HG03135 (cell line): ENCODE data around the gene SH3BP2.

Experiments
- ATAC-seq: cut with Tn5 transposase; IDR thresholded peaks from one replicate; pipeline ENCODE4 v1.9.1; 2021; ENCODE audit warnings: mild to moderate bottlenecking, moderate library complexity; ENCODE audit not compliant: unreplicated experiment

Gene SH3BP2

DNA sequence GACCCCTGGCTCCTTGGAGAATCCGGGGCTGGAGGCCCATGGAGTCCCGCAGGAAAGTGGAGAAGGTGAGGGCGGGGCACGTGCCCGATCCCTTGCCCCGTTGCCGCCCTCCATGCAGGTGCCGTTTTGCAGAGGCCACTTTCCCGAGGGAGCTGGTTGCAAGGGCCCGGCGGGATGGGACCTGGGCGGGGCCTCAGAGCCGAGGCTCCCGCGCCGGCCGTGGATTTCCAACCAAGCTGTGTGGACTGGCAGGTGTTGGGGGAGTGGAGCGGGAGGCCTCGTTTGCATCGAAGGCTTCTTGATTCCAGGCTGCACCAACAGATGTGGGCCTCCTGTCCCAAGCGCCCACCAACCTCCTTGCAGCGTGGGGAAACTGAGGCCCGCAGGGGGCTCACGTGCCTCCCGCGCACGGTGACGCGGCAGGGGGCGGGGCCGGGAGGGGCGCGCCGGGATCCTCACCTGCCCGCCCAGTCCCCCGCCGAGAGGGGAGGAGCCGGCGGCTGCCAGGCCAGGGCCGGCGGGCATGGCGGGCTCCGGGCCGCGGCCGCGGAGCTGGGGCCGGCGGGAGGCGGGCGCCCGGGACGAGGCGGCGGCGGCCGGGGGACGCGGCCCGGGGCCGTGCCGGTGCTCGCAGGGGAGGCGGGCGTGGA, 24.9 kb downstream of the SH3BP2 start:
- no peak for ATAC-seq

DNA sequence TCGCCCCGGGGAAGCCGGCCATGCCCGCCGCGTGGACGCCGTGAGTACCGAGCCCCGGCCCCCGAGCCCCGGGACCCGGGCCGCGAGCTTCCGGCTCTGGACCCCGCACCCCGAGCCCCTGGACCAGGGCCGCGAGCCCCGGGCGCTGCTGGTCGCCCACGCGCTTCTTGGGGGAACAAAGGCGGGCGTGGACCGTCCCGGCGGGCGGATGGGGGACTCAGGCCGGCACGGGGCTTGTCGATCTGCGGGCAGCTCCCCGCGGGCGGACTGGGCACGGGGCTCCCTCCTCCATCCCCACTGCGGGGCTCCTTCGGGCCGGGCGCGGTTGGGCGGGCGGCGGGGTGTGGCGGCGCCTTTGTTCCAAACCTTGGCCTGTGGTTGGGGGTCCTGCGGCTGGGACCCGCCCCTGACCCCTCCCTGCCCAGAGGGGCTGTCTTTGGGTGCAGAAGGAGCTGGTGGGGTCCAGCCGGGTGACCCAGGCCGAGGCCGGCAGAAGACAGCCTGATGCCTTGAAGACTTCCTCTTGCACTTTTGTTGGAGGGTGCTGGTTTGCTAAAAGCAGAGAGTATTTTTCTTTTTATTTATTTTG, 25.6 kb downstream of the SH3BP2 start:
- no peak for ATAC-seq

DNA sequence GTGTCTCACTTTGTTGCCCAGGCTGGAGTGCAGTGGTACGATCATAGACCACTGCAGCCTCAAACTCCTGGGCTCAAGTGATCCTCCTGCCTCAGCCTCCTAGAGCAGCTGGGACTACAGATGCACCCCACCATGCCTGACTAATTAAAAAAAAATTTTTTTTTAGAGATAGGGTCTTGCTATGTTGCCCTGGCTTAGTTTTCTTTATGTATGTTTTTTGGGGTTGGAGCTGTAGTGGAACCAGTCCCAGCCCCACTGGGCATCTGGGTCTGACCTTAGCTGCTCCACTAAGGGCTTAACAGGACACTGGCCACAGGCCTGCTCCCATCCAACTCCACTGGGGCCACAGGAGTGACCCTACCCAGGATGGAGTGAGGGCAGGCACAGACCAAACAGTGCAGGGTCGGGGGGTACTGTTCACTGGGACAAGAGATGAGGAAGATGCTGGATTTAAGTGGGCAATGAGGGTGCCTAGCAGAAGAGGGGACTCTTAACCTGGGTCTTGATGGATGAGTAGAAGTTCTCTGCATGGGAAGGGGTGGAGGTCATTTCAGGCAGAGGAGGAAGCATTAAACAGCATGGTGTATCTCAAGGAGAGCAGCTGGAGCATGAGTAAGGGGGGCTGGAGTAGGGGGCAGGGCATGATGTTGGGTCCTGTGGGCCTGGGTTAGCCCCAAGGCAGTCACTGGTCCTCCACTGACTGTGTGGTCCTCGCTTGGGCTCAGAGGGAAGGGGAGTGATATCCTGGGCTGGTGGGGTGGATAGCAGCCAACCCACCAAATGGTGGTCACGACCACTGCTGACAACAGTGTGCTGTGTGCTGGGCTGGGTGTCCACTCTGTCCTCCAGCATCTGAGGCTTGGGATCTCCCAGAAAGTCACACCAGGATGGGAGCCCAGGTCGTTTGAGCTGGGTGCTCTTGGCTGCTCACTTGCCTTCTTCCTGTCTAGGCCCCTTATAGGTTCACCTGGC, 26.6 kb downstream of the SH3BP2 start:
- ATAC-seq = no peak

GRCh38 chr4:2820216-2820982, 27.5 kb downstream of the SH3BP2 start:
- no peak for ATAC-seq

GRCh38 chr4:2822461-2823300, 29.8 kb downstream of the SH3BP2 start:
- no peak for ATAC-seq

- ATAC-seq = no peak
Measured at GRCh38 chr4:2823301-2823670, 30.4 kb downstream of the SH3BP2 start.

DNA sequence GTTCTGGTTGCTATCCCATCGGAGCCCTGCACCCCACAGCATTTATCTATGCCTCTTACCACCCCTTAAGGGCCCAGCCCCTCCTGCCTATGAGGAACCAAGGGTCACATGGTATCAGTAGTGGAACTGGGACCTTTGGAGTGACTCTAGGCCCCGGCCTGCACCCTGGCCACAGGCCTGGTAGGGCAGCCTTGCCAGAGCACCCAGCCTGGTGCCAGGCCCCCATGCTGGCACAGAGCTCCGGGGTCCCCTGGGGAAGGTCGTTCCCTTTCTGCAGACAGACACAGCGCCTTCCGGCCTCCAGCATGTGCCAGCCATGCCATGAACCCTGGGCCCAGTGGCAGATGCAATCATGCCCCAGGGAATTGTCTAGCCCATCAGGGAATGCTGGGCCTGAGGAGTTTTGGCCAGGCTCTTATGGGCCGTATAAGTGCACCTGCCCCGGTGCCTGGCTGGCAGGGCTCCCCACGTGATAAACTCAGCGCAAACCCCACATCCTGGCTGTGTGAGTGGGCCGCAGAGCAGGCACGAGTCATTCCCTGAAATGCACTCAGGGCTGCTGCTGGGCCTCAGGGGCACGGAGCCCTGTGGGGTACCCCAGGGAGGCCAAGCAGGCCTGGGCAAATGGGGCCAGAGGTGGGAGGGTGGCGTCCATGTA, 30.9 kb downstream of the SH3BP2 start:
- ATAC-seq = no peak

DNA sequence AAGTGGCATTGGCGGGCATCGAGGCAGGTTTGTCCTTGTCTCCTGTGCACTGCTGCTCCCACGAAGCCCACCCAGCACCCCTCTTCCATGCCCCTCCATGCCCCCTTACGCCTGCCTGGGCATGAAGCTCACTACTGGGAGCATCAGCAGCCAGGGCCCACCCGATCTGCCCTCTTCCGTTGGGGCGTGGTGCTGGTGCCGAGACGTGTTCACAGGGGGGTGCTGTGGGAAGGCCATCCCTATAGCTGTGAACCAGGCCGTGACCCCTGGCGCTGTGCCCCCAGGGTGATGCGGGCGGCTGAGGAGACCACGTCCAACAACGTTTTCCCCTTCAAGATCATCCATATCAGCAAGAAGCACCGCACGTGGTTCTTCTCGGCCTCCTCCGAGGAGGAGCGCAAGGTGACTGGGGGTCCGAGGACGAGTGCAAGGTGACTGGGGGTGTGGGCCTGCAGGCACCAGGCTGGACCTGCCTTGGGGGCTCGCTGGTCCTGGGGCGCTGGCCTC, 31.5 kb downstream of the SH3BP2 start:
- no peak for ATAC-seq

GRCh38 chr4:2824836-2825381, 32.0 kb downstream of the SH3BP2 start:
- ATAC-seq = no peak

DNA sequence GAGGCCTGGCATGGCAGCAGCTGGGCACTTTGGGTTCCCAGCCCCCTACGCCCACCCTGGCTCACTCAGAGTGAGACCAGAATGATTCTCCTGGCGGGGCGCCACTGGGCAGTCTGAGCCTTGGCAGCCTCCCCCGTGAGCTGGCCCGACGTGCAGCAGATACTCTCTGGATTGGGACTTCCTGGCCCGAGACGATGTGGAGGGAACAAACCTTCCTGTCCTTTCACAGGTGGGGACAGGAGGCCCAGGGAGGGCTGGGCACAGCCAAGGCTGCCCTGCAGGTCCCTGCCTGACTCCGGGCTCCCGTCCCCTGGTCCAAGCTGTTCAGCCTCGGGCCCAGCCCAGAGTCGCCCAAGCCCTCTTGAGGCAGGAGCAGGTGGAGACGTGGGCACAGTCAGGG, 32.9 kb downstream of the SH3BP2 start:
- no peak for ATAC-seq

DNA sequence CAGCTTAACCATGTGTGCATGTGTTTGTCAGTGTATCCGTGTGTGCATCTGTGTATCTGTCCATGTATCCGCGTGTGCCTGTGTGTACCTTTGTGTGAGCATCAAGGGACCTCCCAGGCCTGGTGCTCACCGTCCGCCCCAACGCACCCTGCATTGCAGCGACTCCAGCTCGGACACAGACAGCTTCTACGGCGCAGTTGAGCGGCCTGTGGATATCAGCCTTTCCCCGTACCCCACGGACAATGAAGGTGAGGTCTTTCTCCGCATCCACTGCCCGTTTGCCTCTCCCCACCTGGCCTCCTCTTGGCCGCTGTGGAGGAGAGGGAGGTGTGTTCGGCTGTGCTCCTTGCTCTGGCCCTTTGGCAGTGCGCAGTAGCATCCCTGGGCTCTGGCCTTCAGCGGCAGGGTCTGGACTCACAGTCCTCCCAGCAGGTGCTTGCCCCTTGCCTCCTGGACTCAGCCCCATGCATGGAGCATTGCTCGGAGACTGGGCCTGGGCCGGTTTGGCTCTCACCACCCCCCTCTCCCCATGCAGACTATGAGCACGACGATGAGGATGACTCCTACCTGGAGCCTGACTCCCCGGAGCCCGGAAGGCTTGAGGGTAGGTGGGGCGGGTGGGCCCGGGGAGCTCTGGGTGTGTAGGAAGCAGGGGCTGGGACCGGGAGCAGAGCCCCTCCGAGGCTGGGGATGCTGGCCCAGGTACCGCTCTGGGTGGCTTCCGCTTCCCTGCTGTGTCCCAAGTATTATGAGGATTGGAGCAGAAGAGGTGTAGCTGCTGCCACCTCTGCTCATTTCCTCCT, 34.4 kb downstream of the SH3BP2 start:
- ATAC-seq = no peak

DNA sequence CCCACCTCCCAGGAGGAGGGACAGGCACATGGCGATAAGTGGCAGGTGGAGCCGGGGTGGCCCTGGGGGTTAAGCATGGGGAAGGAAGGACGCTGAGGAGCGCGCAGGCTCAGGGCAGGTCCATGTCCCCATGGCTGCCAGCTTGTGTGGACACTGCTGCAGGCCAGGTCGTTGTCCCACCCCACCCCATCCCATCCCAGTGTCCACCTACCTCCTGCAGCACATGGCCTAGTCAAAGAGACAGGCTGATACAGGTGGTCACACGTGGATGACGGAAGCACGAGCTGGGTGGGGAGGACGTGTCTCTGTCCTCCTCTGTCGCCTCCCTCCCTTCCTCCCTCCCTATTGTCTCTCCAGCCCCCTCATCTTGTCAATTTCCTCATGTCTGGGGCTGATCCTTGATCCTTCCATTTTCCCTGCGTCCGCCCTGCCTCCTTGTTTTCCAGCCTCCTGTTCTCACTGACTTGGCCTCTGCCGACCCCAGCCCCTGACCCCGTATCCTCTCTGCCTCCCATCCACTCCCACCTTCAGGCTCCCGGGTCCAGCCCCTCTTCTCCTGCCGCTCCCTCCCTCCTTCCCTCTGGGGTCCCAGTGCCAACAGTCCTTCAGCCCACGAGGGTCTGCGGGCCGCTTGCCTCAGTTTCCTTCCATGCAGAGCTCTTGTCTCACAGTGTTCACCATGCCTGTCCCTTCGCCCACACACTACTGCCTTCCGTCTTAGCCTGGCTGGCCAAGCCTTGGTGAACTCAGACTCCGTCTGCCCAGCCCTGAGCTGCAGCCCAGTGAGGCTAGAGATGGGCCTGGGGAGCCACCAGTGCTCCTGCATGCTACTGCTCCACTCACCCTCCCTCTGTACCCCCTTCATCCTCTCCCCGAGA, 35.2 kb downstream of the SH3BP2 start:
- ATAC-seq = no peak

DNA sequence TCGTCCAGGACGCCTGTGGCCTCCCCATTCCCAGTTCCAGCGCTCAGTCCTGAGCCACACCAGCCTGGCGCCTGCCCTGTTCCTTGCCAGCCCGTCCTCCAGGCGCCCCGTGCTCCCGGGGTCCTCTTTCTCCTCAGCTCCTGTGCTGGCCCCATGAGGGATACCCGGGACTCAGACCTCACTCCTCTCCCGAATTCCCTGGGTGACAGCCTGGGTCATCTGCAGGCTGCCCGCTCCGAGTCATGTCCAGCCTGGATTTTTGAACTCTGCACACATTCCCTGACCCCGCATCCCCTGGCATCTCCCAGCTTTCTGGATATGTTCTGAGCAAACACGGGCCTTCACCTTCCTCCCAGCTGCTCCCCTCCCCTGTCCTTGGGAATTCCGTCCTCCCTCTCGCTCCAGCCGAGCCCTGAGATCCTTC, 35.9 kb downstream of the SH3BP2 start:
- no peak for ATAC-seq

DNA sequence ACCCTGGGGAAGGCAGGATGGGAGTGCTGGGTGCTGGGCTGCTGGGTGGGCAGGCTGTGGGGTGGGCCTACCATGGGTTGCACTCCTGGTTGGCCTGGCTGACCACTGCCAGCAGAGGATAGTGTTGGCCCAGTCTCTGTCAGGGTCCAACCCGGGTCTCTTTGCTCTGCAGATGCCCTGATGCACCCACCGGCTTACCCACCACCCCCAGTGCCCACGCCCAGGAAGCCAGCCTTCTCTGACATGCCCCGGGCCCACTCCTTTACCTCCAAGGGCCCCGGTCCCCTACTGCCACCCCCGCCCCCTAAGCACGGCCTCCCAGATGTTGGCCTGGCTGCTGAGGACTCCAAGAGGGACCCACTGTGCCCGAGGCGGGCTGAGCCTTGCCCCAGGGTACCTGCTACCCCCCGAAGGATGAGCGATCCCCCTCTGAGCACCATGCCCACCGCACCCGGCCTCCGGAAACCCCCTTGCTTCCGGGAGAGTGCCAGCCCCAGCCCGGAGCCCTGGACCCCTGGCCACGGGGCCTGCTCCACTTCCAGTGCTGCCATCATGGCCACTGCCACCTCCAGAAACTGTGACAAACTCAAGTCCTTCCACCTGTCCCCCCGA, 36.5 kb downstream of the SH3BP2 start:
- ATAC-seq = no peak

GRCh38 chr4:2829933-2830451, 37.1 kb downstream of the SH3BP2 start:
- ATAC-seq = no peak
